CD4-positive, alpha-beta memory T cell (primary cell): ENCODE data around the gene ILDR2. TPM values are rescaled to one million over a fixed set of nuclear protein-coding genes. Genes with fewer than 3 reads are reported as not detected.
"Not testable (repeated sequence)": the region's sequence is repeated elsewhere in the genome, so short reads cannot be mapped to it uniquely, and the experiment has no call there.

ENCODE experiments used
- CTCF ChIA-PET: fragments of 350-600 bp; sonication (Branson Sonifier 250); formaldehyde crosslinking; loops from one replicate; lab custom pipeline; 2021; ENCODE audit warnings: inconsistent platforms; ENCODE audit not compliant: partially characterized antibody; lab: Charles Lee
- POLR2A ChIA-PET: fragments of 350-600 bp; sonication (Branson Sonifier 250); formaldehyde crosslinking; loops from one replicate; lab custom pipeline; 2021; ENCODE audit not compliant: partially characterized antibody; lab: Charles Lee
- DNase-seq, 5 donors: peaks; one replicate each; pipeline versions ENCODE4 v3.0.0 to v3.0.0-alpha.2; 2020 to 2022; ENCODE audit warnings: mixed read lengths in 1 of 5
- H3K27ac ChIP-seq: one replicate; pipeline ENCODE4 v1.7.0; 2013; ENCODE audit warnings: low read depth, low read length
- H3K27me3 ChIP-seq: 2 replicates; pipeline ENCODE4 v1.7.0; 2013; ENCODE audit warnings: mild to moderate bottlenecking, low read length, moderate library complexity; ENCODE audit not compliant: insufficient read depth
- H3K36me3 ChIP-seq: 2 replicates; pipeline ENCODE4 v1.7.0; 2013; ENCODE audit warnings: mild to moderate bottlenecking, low read length, moderate library complexity; ENCODE audit not compliant: insufficient read depth
- H3K4me1 ChIP-seq: 2 replicates; pipeline ENCODE4 v1.7.0; 2013; ENCODE audit warnings: mild to moderate bottlenecking, low read length, moderate library complexity; ENCODE audit not compliant: insufficient read depth
- H3K4me3 ChIP-seq, 2 donors: one replicate each; pipeline ENCODE4 v1.7.0; 2013; ENCODE audit warnings: low read length in 2 of 2, mild to moderate bottlenecking in 1 of 2
- H3K9me3 ChIP-seq, 2 donors: one replicate each; pipeline ENCODE4 v1.7.0; 2013; ENCODE audit warnings: low read length in 2 of 2, control low read depth in 1 of 2; ENCODE audit not compliant: control insufficient read depth in 1 of 2
- H3K27ac Mint-ChIP-seq, 7 donors: one replicate each; pipeline ENCODE4 v1.8.0; 2020 to 2021; ENCODE audit warnings: mixed read lengths in 7 of 7, mild to moderate bottlenecking in 6 of 7, inconsistent platforms in 3 of 7, moderate library complexity in 3 of 7
- H3K27me3 Mint-ChIP-seq, 2 donors: one replicate each; pipeline ENCODE4 v1.8.0; 2020 to 2021; ENCODE audit warnings: mixed read lengths in 2 of 2
- H3K36me3 Mint-ChIP-seq, 2 donors: one replicate each; pipeline ENCODE4 v1.8.0; 2020 to 2021; ENCODE audit warnings: mixed read lengths in 2 of 2, inconsistent platforms in 1 of 2, mild to moderate bottlenecking in 1 of 2
- H3K4me1 Mint-ChIP-seq, 4 donors: one replicate each; pipeline ENCODE4 v1.8.0; 2020 to 2021; ENCODE audit warnings: mixed read lengths in 4 of 4, mild to moderate bottlenecking in 1 of 4
- H3K4me3 Mint-ChIP-seq, 8 donors: one replicate each; pipeline ENCODE4 v1.8.0; 2020 to 2021; ENCODE audit warnings: mixed read lengths in 8 of 8, mild to moderate bottlenecking in 7 of 8, moderate library complexity in 6 of 8, inconsistent platforms in 3 of 8
- H3K9me3 Mint-ChIP-seq, 8 donors: one replicate each; pipeline ENCODE4 v1.8.0; 2020 to 2021; ENCODE audit warnings: mixed read lengths in 8 of 8, mild to moderate bottlenecking in 5 of 8, inconsistent platforms in 3 of 8, moderate library complexity in 1 of 8
- intact Hi-C: fragments of 100-400 bp; cut with micrococcal nuclease; formaldehyde crosslinking; loops from one replicate; pipeline ENCODE4 v1.15.1; 2023
- polyA plus RNA-seq, 2 donors: library from polyadenylated mRNA; unstranded; fragments of 300-500 nt; fragmentation: Illumina TruSeq; gene quantifications; one replicate each; pipeline ENCODE4 v1.2.3, GENCODE V29; 2021
- total RNA-seq, 2 experiments: library from RNA; stranded (reverse); gene quantifications; one replicate each; pipeline ENCODE4 v1.2.3, GENCODE V29; 2021

ILDR2 gene
- total and polyA plus RNA-seq, 4 experiments from 2014 or later = 0.21 to 0.52 (median 0.25) TPM; not detected in 1

DNA sequence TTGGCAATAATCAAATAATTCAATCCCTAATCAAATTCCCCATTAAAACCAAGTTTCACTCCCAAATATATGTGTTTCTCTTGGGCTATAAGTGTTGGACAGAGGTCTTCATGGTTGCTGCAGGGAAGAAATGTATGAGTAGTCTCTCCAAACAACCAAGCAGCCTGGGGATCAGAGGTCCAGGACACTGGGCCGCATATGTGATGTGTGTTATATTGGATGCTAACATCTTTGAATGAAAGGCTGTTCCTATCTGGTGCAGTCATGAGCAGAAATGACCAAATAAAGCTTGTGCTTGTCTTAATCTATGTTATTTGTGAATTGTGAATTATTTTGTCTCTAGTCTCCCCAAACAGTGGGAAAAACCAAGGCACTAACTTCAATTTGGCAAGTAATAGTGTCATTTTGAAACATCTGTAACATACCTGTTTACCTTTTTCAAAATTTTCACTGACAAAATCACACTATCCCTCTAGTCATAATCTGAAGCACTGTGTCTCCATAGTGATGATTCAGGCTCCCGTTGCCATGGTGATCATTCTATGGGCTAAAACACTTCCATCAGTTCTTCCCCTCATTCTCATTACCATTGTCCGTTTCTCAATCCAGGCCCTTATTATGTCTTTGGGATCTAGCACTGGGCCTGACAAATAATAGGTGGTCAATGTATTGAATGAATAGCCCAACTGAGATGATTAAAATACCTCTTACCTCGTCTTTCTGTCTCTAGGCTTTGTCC is 86.8 kb downstream of the ILDR2 start:
- peaks cover 17 to 23% of the 10 kb centered on the region in 2 donors for H3K27me3 Mint-ChIP-seq
- peaks cover 6 to 18% (median 12%) of the 10 kb centered on the region in 4 donors for H3K4me1 Mint-ChIP-seq
- H3K4me3 ChIP-seq = no peak overlapping the region
- no peaks in the 10 kb centered on the region for H3K9me3 ChIP-seq
- H3K27ac ChIP-seq = no peak overlapping the region
- ChIA-PET POLR2A (no interaction called here), CTCF (no interaction called here)
- peaks cover 13% of the 10 kb centered on the region for H3K4me1 ChIP-seq
- DNase-seq = no peak
- H3K9me3 Mint-ChIP-seq = no peaks in the 10 kb centered on the region
- H3K27me3 ChIP-seq = peaks cover 15% of the 10 kb centered on the region
- no peak overlapping the region for H3K27ac Mint-ChIP-seq
- H3K4me3 Mint-ChIP-seq = no peak overlapping the region
- no peaks in the 10 kb centered on the region for H3K36me3 Mint-ChIP-seq
- no peaks in the 10 kb centered on the region for H3K36me3 ChIP-seq
- intact Hi-C loops = no loop called here

- Mint-ChIP-seq H3K4me1 (peaks cover 7 to 20% (median 13%) of the 10 kb centered on the region in 4 donors), H3K36me3 (no peaks in the 10 kb centered on the region), H3K4me3 (peak overlapping the region in 1 of 8 donors; percentile 4), H3K9me3 (no peaks in the 10 kb centered on the region), H3K27ac (no peak overlapping the region), H3K27me3 (peaks cover 21 to 23% of the 10 kb centered on the region in 2 donors)
- H3K4me3 ChIP-seq = no peak overlapping the region
- intact Hi-C loops = no loop called here
- H3K27ac ChIP-seq = no peak overlapping the region
- H3K4me1 ChIP-seq = peaks cover 13% of the 10 kb centered on the region
- H3K9me3 ChIP-seq = no peaks in the 10 kb centered on the region
- H3K27me3 ChIP-seq = peaks cover 18% of the 10 kb centered on the region
- DNase-seq = no peak
- POLR2A ChIA-PET = no interaction called here
- CTCF ChIA-PET = interaction anchor here (1.0 kb wide), 2 partner anchors 25 to 174 kb away, joined by 3 to 4 read pairs; no protein-coding TSS in a partner anchor
- no peaks in the 10 kb centered on the region for H3K36me3 ChIP-seq
These were observed 90.4 kb downstream of the ILDR2 start for GRCh38 chr1:166884971-166885370.

DNA sequence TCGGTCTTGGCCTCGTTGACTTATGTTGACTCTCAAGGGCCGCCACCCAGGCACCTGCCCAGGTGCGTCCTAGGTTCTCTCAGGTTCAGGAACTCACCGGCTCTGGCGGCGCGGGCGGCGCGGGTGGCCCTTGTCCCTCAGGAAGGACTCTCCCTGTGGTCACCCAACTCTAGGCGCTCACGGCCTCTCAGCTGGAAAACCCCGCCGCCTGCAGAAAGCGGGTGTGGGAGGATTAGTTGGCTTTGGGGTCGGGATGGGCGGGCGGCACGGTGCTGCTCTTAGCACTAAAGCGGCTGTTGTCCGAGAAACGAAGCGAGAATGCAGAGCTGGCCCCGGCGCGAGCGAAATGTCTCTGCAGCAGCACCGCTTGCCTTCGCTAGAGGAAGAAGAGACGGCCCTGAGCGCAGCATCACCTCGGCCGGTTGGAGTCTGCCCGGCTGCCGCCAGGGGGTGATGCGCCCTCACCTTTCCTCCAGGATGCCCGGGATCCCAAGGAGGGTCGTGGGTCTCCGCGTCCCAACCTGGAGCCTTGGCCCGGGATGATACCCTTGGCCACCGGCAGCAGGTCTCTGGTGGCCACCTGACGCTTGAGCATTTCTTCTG is 91.2 kb downstream of the ILDR2 start:
- H3K36me3 ChIP-seq = no peaks in the 10 kb centered on the region
- ChIA-PET POLR2A (no interaction called here), CTCF (interaction anchor here (0.7 kb wide), 1 partner anchor 176 kb away, joined by 3 read pairs; no protein-coding TSS in a partner anchor)
- peak in 2 of 5 donors; percentile 12 for DNase-seq
- peaks cover 21 to 22% of the 10 kb centered on the region in 2 donors for H3K27me3 Mint-ChIP-seq
- peaks cover 13% of the 10 kb centered on the region for H3K4me1 ChIP-seq
- H3K4me3 Mint-ChIP-seq = peak overlapping the region in 2 of 8 donors; percentile 34 to 38
- peaks cover 18% of the 10 kb centered on the region for H3K27me3 ChIP-seq
- intact Hi-C loops = no loop called here
- H3K4me1 Mint-ChIP-seq = peaks cover 7 to 20% (median 13%) of the 10 kb centered on the region in 4 donors
- no peak overlapping the region for H3K27ac Mint-ChIP-seq
- no peaks in the 10 kb centered on the region for H3K9me3 Mint-ChIP-seq
- no peaks in the 10 kb centered on the region for H3K36me3 Mint-ChIP-seq
- H3K4me3 ChIP-seq = no peak overlapping the region
- no peak overlapping the region for H3K27ac ChIP-seq
- no peaks in the 10 kb centered on the region for H3K9me3 ChIP-seq

- intact Hi-C loops = no loop called here
- CTCF ChIA-PET = interaction anchor here (0.9 to 1.3 kb wide), 3 partner anchors 11 to 44 kb away, joined by 3 to 4 read pairs (median 3); no protein-coding TSS in a partner anchor
- Mint-ChIP-seq H3K4me3 (no peak overlapping the region), H3K9me3 (no peaks in the 10 kb centered on the region), H3K27ac (no peak overlapping the region), H3K4me1 (peaks cover 7 to 20% (median 13%) of the 10 kb centered on the region in 4 donors), H3K27me3 (peaks cover 21 to 22% of the 10 kb centered on the region in 2 donors), H3K36me3 (no peaks in the 10 kb centered on the region)
- POLR2A ChIA-PET = interaction anchor here (1.3 kb wide), 1 partner anchor 337 kb away, joined by 4 read pairs; the partner anchor contains the start of gene POU2F1
- Histone ChIP-seq H3K4me3 (no peak overlapping the region), H3K4me1 (peaks cover 13% of the 10 kb centered on the region), H3K36me3 (no peaks in the 10 kb centered on the region), H3K27me3 (peaks cover 18% of the 10 kb centered on the region), H3K27ac (no peak overlapping the region), H3K9me3 (no peaks in the 10 kb centered on the region)
- DNase-seq = no peak
These were observed 92.4 kb downstream of the ILDR2 start for GRCh38 chr1:166882893-166883292.

GRCh38 chr1:166878173-166878917 is 97.0 kb downstream of the ILDR2 start:
- CTCF ChIA-PET, H3K27ac ChIP-seq, DNase-seq, H3K4me3 ChIP-seq, H3K27ac Mint-ChIP-seq, H3K27me3 ChIP-seq, H3K9me3 Mint-ChIP-seq, H3K4me3 Mint-ChIP-seq, H3K9me3 ChIP-seq, H3K27me3 Mint-ChIP-seq, H3K36me3 Mint-ChIP-seq, H3K36me3 ChIP-seq: not testable (repeated sequence)
- POLR2A ChIA-PET = interaction anchor here (0.7 to 1.6 kb wide), 2 partner anchors 39 to 341 kb away, joined by 3 to 5 read pairs; partner anchors contain the start of gene POGK
- peaks cover 19 to 33% (median 29%) of the 10 kb centered on the region in 4 donors for H3K4me1 Mint-ChIP-seq
- intact Hi-C loops = loop anchor here (5.0 kb wide), 1 partner anchor 1059 kb away; the partner anchor contains the start of genes DCAF6 and MPC2
- H3K4me1 ChIP-seq = peaks cover 20% of the 10 kb centered on the region

GRCh38 chr1:166876540-166876838 is 98.9 kb downstream of the ILDR2 start:
- H3K27ac ChIP-seq = peak overlapping the region; percentile 69
- no peaks in the 10 kb centered on the region for H3K9me3 ChIP-seq
- intact Hi-C loops = loop anchor here (1.0 to 5.0 kb wide), 3 partner anchors 37 to 1061 kb away; partner anchors contain the start of genes DCAF6, MPC2, POGK and POU2F1
- H3K4me3 ChIP-seq = peak overlapping the region in 1 of 2 donors; percentile 88
- CTCF ChIA-PET = interaction anchor here (1.1 to 2.9 kb wide), 5 partner anchors 12 to 185 kb away, joined by 3 to 14 read pairs (median 5); no protein-coding TSS in a partner anchor
- H3K36me3 ChIP-seq = no peaks in the 10 kb centered on the region
- Mint-ChIP-seq H3K9me3 (peaks cover 0 to 4% (median 0%) of the 10 kb centered on the region in 8 donors), H3K36me3 (peaks cover 0 to 5% of the 10 kb centered on the region in 2 donors), H3K27ac (peak overlapping the region; percentile 92 to 99 (median 99)), H3K4me1 (peaks cover 29 to 50% (median 41%) of the 10 kb centered on the region in 4 donors), H3K27me3 (peaks cover 0 to 1% of the 10 kb centered on the region in 2 donors), H3K4me3 (peak overlapping the region; percentile 95 to 100 (median 99))
- no peak for DNase-seq
- H3K27me3 ChIP-seq = no peaks in the 10 kb centered on the region
- POLR2A ChIA-PET = interaction anchor here (0.8 to 2.3 kb wide), 15 partner anchors 12 to 1060 kb away, joined by 3 to 54 read pairs (median 5); partner anchors contain the start of genes DCAF6, ILDR2, MPC2 and POGK
- peaks cover 32% of the 10 kb centered on the region for H3K4me1 ChIP-seq
